H1 (cell line): ENCODE measurements around the gene FES. TPM values are rescaled to one million over a fixed set of nuclear protein-coding genes. Genes with fewer than 3 reads are reported as not detected.

ENCODE experiments used
- ASH2L ChIP-seq: fragments of 200-600, 300-600 bp; sonication (generic); IDR thresholded peaks from one replicate; pipeline ENCODE4 v1.7.1; 2017; ENCODE audit warnings: low read length
- EP300 ChIP-seq, 2 experiments: IDR thresholded peaks; 1 replicate in 1 of 2; 2 replicates in 1 of 2; pipeline ENCODE4 v1.6.1; 2011 to 2012; ENCODE audit warnings: low read depth in 2 of 2, low read length in 2 of 2, mild to moderate bottlenecking in 2 of 2, borderline replicate concordance in 1 of 2, inconsistent platforms in 1 of 2, moderate library complexity in 1 of 2
- HDAC2 ChIP-seq, 2 experiments: fragments of 300-600 bp in 1 of 2; sonication (generic) in 1 of 2; IDR thresholded peaks; 2 replicates each; pipeline ENCODE4 v1.6.1; 2011 to 2012; ENCODE audit warnings: low read depth in 2 of 2, low read length in 2 of 2, mild to moderate bottlenecking in 2 of 2, moderate library complexity in 2 of 2, borderline replicate concordance in 1 of 2, inconsistent platforms in 1 of 2
- KDM4A ChIP-seq: IDR thresholded peaks from one replicate; pipeline ENCODE4 v1.7.1; 2012; ENCODE audit warnings: low read depth, mild to moderate bottlenecking, moderate library complexity, low read length, inconsistent platforms; ENCODE audit not compliant: severe bottlenecking
- PHF8 ChIP-seq: fragments of 200-600 bp; sonication (generic); conservative IDR thresholded peaks from 2 replicates; pipeline ENCODE4 v1.7.1; 2012; ENCODE audit warnings: low read depth, mild to moderate bottlenecking, inconsistent platforms, low read length, moderate library complexity
- polyA plus RNA-seq, 7 experiments: library from polyadenylated mRNA; depleted of rRNA in 3 of 7; stranded (reverse) in 5 of 7; unstranded in 2 of 7; fragments of >200 nt in 5 of 7; fragments of 200-250 nt in 2 of 7; gene quantifications; 1 replicate in 5 of 7; 2 replicates in 1 of 7; 4 replicates in 1 of 7; pipeline versions ENCODE4 v1.2.1 to v1.2.3, GENCODE V29; 2011 to 2013; ENCODE audit warnings: missing spikeins in 2 of 7, mixed read lengths in 2 of 7
- total RNA-seq: library from RNA; stranded (reverse); fragmentation: NEBNext Ultra II Directional; extraction: Animal tissue kit (Norgen Biotek cat#: 25700); gene quantifications from 2 replicates; pipeline ENCODE4 v1.2.1, GENCODE V29; 2021

Gene FES
- total and polyA plus RNA-seq, 2 of the 8 experiments (the other 6 are each of a cell fraction or from before 2014, with no cell fraction given), result 8.5 to 8.6 TPM

DNA sequence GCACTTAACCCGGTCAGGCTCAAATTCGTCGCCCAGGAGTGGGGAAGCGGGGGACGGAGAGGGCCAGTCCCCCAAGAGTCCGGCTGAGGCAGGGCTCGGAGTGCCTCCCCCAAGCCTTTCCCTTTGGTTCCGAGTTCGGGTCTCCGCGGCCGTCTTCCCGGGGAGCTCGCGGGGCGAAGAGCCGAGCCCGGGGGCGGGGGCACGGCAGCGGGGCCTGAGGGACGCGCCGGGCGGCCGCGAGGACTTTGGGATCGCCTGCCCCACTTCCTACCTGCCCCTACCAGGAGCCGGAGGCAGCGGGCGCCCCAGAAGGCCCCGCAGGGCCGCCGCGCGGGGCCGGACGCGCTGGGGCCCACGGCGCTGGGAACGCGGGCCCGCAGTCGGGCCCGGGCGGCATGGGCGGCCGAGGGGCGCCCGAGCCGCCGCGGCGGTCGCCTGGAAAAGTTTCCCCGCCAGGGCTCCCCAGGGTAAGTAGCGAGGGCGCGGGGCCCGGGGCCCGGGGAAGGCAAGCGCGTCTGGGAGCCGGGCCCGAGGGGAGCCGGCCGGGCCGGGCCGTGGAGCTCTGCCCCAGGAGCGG is 13.1 kb upstream of the FES start (continued):
- TF ChIP-seq PHF8, result peak; percentile 42; the same call in 1 of the 2 replicates
- no peak for TF ChIP-seq EP300 (IDR thresholded peaks at IDR 0.05; ENCODE audit: borderline replicate concordance in 1 of 2, low read depth in 2 of 2, low read length in 2 of 2)
- peak; percentile 17 for TF ChIP-seq ASH2L
- TF ChIP-seq HDAC2 (IDR thresholded peaks at IDR 0.05; ENCODE audit: borderline replicate concordance in 1 of 2, low read depth in 2 of 2, low read length in 2 of 2), result peak in 1 of 2 experiments; percentile 39; a peak in 1 of 4 replicates
- peak; percentile 86 for TF ChIP-seq KDM4A
- TF ChIP-seq, all 59 proteins: peak for 7
